Activated T-cell treated with anti-CD3 and anti-CD28 coated beads, Interleukin-2, amount 50 U/mL, for 24 hours (primary cell): ENCODE data around the gene ITGB1.

Experiments
- DNase-seq: peaks from one replicate; pipeline ENCODE4 v3.0.0-alpha.2; 2020
- H3K27ac Mint-ChIP-seq: 2 replicates; pipeline ENCODE4 v1.8.0; 2020; ENCODE audit warnings: mild to moderate bottlenecking, mixed read lengths
- H3K27me3 Mint-ChIP-seq: 2 replicates; pipeline ENCODE4 v1.8.0; 2020; ENCODE audit warnings: mixed read lengths
- H3K36me3 Mint-ChIP-seq: 2 replicates; pipeline ENCODE4 v1.8.0; 2020; ENCODE audit warnings: low read depth, mixed read lengths
- H3K4me1 Mint-ChIP-seq: 2 replicates; pipeline ENCODE4 v1.8.0; 2020; ENCODE audit warnings: low read depth, mixed read lengths
- H3K4me3 Mint-ChIP-seq: 2 replicates; pipeline ENCODE4 v1.8.0; 2020; ENCODE audit warnings: mild to moderate bottlenecking, moderate library complexity, mixed read lengths
- H3K9me3 Mint-ChIP-seq: 2 replicates; pipeline ENCODE4 v1.8.0; 2020; ENCODE audit warnings: mixed read lengths

Gene ITGB1

DNA sequence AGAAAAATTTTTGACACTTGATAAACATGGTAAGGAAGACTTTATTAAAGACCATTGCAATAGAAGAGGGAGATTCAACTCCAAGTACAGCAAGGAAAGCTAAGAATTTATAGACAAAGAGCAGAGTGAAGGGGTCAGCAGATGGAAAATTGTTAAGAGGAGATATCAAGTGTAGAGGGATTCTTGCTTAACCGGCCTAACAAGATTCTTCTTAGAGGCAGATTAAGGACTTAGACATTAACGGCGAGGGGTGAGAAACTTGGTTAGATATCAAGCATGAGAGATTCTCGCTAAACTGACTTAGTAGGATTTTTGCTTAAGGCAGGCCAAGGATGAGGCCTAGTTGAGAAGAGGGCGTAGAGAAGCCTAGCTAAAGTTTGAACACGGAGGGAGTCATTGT lies 76.0 kb downstream of the ITGB1 start:
- no peaks in the 10 kb centered on the region for H3K27me3 Mint-ChIP-seq
- no peaks in the 10 kb centered on the region for H3K9me3 Mint-ChIP-seq
- H3K27ac Mint-ChIP-seq = no peak overlapping the region
- H3K36me3 Mint-ChIP-seq = no peaks in the 10 kb centered on the region
- DNase-seq = no peak
- no peak overlapping the region for H3K4me3 Mint-ChIP-seq
- peaks cover 10% of the 10 kb centered on the region for H3K4me1 Mint-ChIP-seq

DNA sequence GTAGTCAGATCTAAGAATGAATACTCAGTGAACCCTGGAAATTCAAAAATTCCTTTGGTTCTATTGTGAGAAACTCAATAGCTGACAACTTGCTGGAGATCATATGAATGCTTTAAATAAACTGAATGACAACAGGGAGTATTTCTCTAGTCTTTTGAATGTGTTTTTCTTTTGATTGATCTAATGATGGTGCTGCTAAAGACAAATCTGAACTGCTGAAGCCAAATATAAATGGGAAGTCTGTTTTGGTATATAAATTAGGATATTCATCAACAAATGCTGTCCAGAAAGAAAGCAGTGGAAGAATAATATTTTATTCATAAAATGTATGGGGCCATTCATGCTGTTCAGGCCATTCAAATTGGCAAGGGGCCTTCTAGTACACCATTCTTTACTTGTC lies 79.4 kb downstream of the ITGB1 start:
- Mint-ChIP-seq H3K9me3 (no peaks in the 10 kb centered on the region), H3K27ac (no peak overlapping the region), H3K4me3 (no peak overlapping the region), H3K27me3 (no peaks in the 10 kb centered on the region), H3K4me1 (peaks cover 10% of the 10 kb centered on the region), H3K36me3 (no peaks in the 10 kb centered on the region)
- no peak for DNase-seq

GRCh38 chr10:32877915-32878314 lies 80.1 kb downstream of the ITGB1 start:
- H3K9me3 Mint-ChIP-seq = peaks cover 6% of the 10 kb centered on the region
- no peak overlapping the region for H3K4me3 Mint-ChIP-seq
- peaks cover 10% of the 10 kb centered on the region for H3K4me1 Mint-ChIP-seq
- no peaks in the 10 kb centered on the region for H3K36me3 Mint-ChIP-seq
- no peaks in the 10 kb centered on the region for H3K27me3 Mint-ChIP-seq
- H3K27ac Mint-ChIP-seq = no peak overlapping the region
- no peak for DNase-seq

- Mint-ChIP-seq H3K27ac (no peak overlapping the region), H3K9me3 (no peaks in the 10 kb centered on the region), H3K4me3 (no peak overlapping the region), H3K27me3 (no peaks in the 10 kb centered on the region), H3K36me3 (no peaks in the 10 kb centered on the region), H3K4me1 (no peaks in the 10 kb centered on the region)
- DNase-seq = no peak
These were observed 92.9 kb downstream of the ITGB1 start for GRCh38 chr10:32865170-32865569.

- no peak overlapping the region for H3K4me3 Mint-ChIP-seq
- H3K4me1 Mint-ChIP-seq = no peaks in the 10 kb centered on the region
- H3K9me3 Mint-ChIP-seq = no peaks in the 10 kb centered on the region
- no peak for DNase-seq
- no peak overlapping the region for H3K27ac Mint-ChIP-seq
- H3K27me3 Mint-ChIP-seq = no peaks in the 10 kb centered on the region
- no peaks in the 10 kb centered on the region for H3K36me3 Mint-ChIP-seq
These were observed 103.6 kb downstream of the ITGB1 start for GRCh38 chr10:32854435-32854834.

DNA sequence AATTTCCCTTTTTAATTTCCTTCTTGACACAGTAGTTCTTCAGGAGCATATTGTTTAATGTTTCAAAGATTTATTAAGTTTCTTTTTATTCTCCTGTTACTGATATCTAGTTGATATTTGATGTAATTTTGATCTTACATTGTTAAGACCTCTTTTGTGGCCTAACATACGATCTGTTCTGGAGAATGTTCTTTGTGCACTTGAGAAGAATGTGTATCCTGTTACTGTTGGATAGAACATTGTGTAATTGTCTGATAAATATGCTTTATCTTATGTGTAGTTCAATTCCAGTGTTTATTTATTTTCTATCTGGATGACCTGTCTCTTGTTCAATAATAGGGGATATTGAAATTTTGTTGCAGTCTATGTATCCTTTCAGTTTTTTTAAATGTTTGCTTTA lies 106.7 kb downstream of the ITGB1 start:
- no peaks in the 10 kb centered on the region for H3K36me3 Mint-ChIP-seq
- H3K27ac Mint-ChIP-seq = no peak overlapping the region
- no peak for DNase-seq
- H3K4me3 Mint-ChIP-seq = no peak overlapping the region
- H3K4me1 Mint-ChIP-seq = no peaks in the 10 kb centered on the region
- H3K9me3 Mint-ChIP-seq = no peaks in the 10 kb centered on the region
- no peaks in the 10 kb centered on the region for H3K27me3 Mint-ChIP-seq
